NOMO-1 (cell line): ENCODE results near the gene RTBDN.
"Not testable (repeated sequence)": the region's sequence is repeated elsewhere in the genome, so short reads cannot be mapped to it uniquely, and the experiment has no call there.

Experiments used
- DNase-seq, 2 experiments: peaks; one replicate each; lab custom pipeline; 2025; ENCODE audit not compliant: unreplicated experiment in 2 of 2; lab: John Stamatoyannopoulos, UW

Gene RTBDN

GRCh38 chr19:12858041-12858928 is 23.9 kb upstream of the RTBDN start:
- no peak for DNase-seq

GRCh38 chr19:12856653-12857052 is 22.3 kb upstream of the RTBDN start:
- no peak for DNase-seq

DNA sequence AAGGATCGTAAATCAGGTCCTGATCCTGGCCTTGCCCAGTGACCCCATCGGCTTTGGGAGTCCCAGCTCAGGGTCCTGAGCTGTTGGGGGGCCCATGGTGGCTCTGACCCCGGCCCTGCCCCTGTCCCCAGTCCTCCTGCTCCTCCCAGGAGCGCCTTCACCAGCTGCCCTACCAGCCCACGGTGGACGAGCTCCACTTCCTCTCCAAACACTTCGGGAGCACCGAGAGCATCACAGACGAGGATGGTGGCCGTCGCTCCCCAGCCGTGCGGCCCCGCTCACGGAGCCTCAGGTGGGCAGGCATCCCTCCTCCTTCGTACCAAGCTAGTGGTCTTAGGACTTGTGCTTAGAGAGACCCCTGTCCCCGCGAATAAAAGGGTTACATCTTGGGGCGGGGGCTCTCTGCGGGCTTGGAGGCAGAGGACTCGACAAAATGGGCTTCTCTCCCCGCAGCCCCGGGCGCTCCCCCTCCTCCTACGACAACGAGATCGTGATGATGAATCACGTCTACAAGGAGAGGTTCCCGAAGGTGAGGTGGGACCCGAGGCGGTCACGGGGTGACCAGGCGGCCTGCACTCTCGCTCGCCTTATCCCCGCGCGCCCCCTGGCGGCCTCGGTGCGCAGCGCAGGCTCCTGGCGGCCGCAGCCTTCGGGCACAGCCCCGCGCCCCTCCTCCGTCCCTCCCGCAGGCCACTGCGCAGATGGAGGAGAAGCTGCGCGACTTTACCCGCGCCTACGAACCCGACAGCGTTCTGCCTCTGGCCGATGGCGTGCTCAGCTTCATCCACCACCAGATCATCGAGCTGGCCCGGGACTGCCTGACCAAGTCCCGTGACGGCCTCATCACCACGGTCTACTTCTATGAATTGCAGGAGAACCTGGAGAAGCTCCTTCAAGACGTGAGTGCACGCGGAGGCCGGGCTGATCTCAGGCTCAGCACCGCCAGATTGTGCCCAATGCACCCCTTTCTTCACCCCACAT is 13.1 kb upstream of the RTBDN start:
- DNase-seq: peak; percentile 67 to 75

DNA sequence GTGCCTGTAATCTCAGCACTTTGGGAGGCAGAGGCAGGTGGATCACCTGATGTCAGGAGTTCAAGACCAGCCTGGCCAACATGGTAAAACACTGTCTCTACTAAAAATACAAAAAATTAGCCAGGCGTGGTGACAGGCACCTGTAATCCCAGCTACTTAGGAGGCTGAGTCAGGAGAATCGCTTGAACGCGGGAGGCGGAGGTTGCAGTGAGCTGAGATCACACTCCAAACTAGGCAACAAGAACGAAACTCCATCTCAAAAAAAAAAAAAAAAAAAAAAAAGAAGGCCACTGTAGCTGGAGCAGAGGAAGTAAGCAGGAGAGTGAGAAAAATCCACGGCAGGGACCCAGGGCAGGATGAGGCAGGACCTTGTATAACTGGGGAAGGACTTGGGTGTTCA is 12.2 kb upstream of the RTBDN start:
- DNase-seq: not testable (repeated sequence)

DNA sequence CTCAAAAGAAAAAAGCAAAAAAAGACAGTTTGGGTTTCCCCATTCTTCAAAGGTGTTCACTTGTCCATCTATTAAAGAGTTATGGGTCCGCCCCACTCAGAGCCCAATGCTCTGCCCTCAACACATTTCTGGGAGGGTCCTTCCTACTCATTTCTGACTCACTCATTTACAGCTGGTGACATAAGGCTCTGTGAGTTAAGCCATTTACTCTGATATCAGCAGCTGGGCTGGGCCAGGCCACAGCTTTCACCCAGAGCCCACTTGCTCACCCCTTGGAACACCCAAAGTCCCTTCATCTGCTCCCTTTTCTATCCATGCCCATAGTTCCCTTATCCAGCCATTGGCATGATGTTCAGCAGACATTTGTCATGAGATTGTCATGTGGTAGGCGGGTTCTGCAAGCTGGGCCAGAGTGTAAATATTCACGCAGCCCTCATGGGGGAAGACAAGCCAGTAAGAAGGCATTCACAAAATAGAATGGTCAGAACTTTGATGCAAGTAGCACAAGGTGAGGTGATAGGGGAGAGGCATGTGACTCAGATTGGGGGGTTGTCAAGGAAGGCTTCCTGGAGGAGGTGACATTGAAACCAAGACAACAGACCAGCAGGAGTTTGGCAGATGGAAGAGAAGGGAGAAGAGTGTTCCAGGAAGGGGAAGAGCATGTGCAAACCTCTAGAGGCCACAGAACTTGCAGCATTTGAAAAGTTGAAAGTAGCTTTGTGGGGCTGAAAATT is 9.8 kb upstream of the RTBDN start:
- DNase-seq: no peak

- DNase-seq: no peak
These were observed 8.9 kb upstream of the RTBDN start for GRCh38 chr19:12843328-12843727.

GRCh38 chr19:12842511-12842910 is 8.1 kb upstream of the RTBDN start:
- DNase-seq: no peak

DNA sequence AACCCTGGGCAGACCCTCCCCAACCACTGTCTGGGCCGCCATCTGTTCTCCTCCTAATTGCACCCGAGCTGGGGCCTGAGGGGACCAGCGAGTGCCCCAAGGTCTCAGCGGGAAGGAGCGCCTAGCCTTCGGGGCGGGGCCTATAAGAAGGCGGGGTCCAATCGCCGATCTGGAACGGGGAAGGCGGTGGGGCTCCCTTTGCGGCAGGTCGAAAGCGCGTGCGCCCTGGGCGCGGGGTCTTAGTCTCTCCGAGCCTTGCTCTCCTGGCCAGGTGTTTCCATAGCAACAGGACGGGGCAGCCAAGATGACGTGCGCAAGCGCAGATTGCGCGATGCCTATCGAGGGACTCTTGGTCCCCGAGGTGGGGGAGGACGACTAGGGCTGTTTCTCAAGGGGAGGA is 6.7 kb upstream of the RTBDN start:
- DNase-seq: no peak

- no peak for DNase-seq
These were observed 6.0 kb upstream of the RTBDN start for GRCh38 chr19:12840091-12841079.

DNA sequence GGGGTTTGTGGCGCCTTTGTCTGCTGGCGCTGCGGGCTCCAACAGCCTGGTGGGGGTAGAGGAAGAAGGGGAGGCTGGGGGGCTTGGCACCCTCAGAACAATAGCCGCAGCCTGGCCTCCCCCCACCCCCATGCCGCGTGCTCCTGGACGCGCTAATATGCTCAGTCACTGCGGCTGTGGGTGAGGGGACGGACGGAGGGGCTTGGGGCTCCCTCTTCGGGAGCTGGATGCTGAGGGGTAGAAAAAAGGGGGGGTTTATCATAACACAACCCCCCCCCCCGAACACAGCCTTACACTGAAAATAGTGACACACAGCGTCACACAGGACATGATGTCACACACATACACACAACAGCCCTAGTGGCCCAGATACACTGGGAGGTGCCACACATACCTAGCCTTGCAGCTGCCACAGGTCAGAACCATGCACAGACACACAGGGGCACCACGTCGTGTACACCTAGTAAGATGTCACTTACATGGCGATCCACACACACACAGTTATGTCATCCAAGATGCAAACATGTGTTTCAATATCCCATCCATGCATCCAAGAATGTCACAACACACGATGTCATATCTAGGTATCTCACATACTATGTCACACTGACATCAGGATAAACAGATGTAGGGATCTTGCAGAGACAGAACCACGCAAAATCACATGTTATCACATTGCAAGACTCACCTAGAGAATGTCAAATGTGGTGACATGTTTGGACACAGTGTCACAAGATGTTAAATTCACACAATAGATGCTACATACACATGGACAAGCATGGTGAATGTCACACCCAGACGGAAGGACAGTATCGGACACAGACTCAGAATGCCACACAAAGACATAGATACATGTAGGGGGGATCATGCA is 4.7 kb upstream of the RTBDN start:
- no peak for DNase-seq

GRCh38 chr19:12838182-12838885 is 4.0 kb upstream of the RTBDN start, which contains the start of gene MAST1:
MAST1 (plus strand) TSS chr19:12838515; CDS start chr19:12838573, 58 bp downstream.
- DNase-seq: peak; percentile 52 to 73

GRCh38 chr19:12837225-12837624 is 2.8 kb upstream of the RTBDN start:
- DNase-seq: no peak

DNA sequence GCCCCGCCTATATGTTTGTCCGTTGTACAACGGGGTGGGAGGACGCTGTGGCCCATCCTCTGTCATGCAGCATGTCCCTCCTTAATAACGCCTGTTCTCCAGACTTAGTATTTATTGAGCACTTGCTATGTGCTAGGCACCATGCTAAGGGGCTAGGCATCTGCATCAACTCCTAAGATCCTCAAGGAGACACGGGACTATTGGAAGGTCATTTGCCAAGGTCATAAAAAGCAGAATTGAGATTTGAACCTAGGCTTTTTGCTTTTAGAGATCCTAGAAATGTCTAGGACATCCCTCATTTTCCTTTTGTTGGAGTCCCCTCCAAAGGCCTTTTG is 2.1 kb upstream of the RTBDN start:
- no peak for DNase-seq

- no peak for DNase-seq
These were observed 788 bp upstream of the RTBDN start for GRCh38 chr19:12834976-12835757.

DNA sequence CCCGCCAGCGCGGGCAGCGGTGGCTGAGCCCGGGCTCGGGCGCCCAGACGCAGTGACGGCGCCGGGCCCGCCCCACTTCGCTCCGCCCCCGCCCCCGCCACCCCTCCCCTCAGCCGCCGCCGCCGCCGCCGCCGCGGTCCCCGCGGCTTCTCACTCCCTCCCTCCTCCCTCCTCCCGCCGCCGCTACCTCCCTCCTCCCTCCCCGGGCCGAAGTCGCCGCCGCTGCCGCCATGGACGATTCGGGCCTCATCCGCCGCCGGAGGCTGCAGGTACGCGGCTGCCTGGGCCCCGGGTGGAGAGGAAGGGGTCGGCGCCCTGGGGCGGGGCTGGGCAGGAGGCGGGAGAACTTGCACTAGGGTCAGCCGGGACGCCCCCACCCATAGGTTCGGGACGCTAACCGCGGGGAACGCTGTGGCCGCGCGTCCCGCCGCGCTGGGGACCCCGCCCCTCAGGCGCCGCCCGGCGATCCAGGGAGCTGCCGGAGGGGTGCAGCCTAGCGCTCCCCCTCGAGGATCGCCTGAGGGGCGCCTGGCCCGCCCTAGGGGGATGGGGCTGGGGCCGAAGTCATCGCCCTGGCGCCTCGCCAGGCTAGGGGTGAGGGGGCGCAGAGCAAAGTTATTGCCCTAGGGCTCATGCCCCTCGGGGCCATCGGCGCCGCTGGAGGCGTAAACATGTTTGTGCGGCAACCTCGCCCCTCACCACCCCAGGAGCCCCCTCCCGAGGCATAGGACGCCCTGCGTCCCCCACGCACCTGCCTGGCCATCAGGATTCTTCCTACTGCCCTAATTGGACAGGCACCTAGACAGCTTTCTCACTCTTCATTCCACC is 427 bp downstream of the RTBDN start:
- no peak for DNase-seq

- no peak for DNase-seq
These were observed 1.0 kb downstream of the RTBDN start for GRCh38 chr19:12833418-12833737.

DNA sequence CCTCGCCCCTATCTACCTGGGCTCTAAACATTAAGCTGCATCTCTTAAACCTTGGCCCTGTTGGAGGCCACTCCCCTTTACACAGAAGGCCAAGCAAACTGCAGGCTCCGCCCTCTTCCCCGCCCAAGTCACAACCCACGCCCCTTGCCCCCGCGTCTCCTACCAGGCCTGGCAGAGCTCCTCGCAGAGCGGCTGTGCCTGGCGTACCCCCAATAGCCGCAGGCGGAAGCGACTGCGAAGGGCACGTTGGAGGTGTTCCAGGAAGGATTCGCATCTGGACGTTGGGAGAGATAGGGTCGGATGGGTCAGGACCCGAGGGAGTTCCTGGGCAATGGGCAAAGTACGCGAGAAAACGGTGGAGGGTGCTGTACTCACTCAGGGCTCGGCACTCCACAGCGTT is 5.9 kb downstream of the RTBDN start:
- no peak for DNase-seq
